ENCODE results near the gene RNU2-1. TPM values are rescaled to one million over a fixed set of nuclear protein-coding genes. Genes with fewer than 3 reads are reported as not detected.
A peak's percentile ranks its signal among the peaks of the same experiment; 100 is the strongest.

Gene RNU2-1
- total RNA-seq, 2 experiments from 2014 or later = 5,509 to 5,687 TPM

DNA sequence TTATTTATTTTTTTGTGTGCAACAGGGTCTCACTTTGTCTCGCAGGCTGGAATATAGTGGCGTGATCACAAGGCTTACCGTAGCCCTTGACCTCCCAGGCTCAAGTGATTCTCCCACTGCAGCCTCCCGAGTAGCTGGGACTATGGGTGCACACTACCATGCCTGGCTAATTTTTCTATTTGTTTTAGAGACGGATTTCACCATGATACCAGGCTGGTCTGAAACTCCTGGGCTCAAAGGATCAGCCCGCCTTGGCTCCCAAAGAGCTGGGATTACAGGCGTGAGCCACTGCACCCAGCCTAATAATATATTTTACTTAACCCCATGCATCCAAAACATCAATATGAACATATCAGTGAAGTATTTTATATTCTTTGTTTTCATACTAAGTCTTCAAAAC is 7.4 kb downstream of the RNU2-1 start:
- H3K9me3 Mint-ChIP-seq = no peaks in the 10 kb centered on the region
- peaks cover 9% of the 10 kb centered on the region for H3K36me3 Mint-ChIP-seq
- H3K4me1 Mint-ChIP-seq (ENCODE audit: low read depth) = peaks cover under 1% of the 10 kb centered on the region
- CTCF ChIA-PET = no interaction called here
- POLR2A ChIA-PET = interaction anchor here (1.3 kb wide), 1 partner anchor 89 kb away, joined by 4 read pairs; no protein-coding TSS in a partner anchor
- no peak overlapping the region for H3K27ac Mint-ChIP-seq
- no peaks in the 10 kb centered on the region for H3K27me3 Mint-ChIP-seq
- intact Hi-C loops (cut with micrococcal nuclease) = no loop called here
- DNase-seq = no peak
- H3K4me3 Mint-ChIP-seq = no peak overlapping the region

DNA sequence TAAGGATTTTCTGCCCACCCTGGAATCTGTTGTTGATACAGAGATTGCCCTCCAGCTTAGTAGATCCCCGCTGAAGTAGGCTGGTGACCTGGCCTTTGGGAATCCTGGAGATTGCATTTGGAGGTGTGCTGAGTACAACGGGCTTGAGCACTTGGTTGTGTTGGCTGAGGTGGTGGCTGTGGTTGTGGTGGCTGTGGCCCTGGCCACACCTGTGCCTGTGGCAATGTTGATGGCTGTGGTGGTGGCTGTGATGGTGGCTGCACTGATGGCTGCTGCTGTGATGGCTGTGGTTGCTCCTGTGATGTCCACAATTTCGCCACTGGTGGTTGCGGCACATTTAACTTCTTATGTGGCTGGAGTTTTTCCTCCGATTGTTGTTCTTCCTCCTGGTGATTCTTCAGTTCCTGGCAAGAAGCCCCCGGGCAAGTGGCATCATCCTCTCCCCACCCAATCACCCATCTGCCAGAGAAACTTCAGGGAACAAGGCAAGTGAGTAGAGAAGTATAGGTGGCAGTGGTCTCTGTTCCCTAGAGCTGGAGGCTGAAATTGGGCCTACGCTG is 9.6 kb downstream of the RNU2-1 start:
- no peak overlapping the region for H3K27ac Mint-ChIP-seq
- POLR2A ChIA-PET = interaction anchor here (1.1 kb wide), 1 partner anchor 13 kb away, joined by 3 read pairs; the partner anchor contains the start of gene TMEM106A
- peaks cover 9% of the 10 kb centered on the region for H3K36me3 Mint-ChIP-seq
- DNase-seq = no peak
- H3K27me3 Mint-ChIP-seq = no peaks in the 10 kb centered on the region
- CTCF ChIA-PET = no interaction called here
- intact Hi-C loops (cut with micrococcal nuclease) = no loop called here
- H3K4me1 Mint-ChIP-seq (ENCODE audit: low read depth) = peaks cover 2% of the 10 kb centered on the region
- H3K4me3 Mint-ChIP-seq = no peak overlapping the region
- no peaks in the 10 kb centered on the region for H3K9me3 Mint-ChIP-seq

DNA sequence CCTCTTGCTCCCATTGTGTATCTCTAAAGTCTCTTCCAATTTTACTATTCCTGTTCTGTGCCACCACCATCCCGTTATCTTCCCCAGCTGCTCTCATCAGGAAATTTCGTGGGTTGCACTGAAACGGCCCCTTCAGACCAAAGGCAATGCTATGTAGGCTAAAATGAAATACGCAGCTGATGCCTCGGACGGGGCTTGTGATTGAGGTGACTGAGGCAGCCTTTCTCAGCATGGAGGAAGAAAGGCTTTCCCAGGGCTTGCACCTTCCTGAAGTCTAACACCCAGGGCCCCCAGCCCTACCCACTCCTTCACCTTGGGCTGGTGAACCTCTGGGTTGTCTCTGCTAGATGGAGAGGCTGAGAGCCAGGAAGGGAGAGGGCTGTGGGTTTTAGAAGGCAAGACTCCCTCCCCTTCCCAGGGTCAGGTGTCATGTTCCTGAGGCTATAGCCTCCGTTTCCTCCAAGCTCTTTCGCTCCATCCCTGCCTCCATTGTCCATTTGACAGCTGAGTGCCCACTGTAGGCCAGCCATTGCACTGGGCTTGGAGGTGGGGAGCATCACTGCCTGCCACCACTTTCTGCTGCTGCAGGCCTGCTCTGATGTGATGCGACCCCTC is 13.2 kb downstream of the RNU2-1 start:
- ChIA-PET POLR2A (no interaction called here), CTCF (no interaction called here)
- Mint-ChIP-seq H3K4me3 (no peak overlapping the region), H3K27ac (no peak overlapping the region), H3K27me3 (no peaks in the 10 kb centered on the region), H3K4me1 (ENCODE audit: low read depth) (peaks cover 14% of the 10 kb centered on the region), H3K36me3 (peaks cover 16% of the 10 kb centered on the region), H3K9me3 (no peaks in the 10 kb centered on the region)
- intact Hi-C loops (cut with micrococcal nuclease) = no loop called here
- DNase-seq = no peak

- H3K27ac Mint-ChIP-seq = no peak overlapping the region
- no peaks in the 10 kb centered on the region for H3K27me3 Mint-ChIP-seq
- H3K4me3 Mint-ChIP-seq = no peak overlapping the region
- ChIA-PET POLR2A (interaction anchor here (0.5 to 1.3 kb wide), 3 partner anchors 53 to 1356 kb away, joined by 3 to 4 read pairs (median 3); no protein-coding TSS in a partner anchor), CTCF (no interaction called here)
- H3K9me3 Mint-ChIP-seq = no peaks in the 10 kb centered on the region
- peaks cover 14% of the 10 kb centered on the region for H3K4me1 Mint-ChIP-seq (ENCODE audit: low read depth)
- peaks cover 20% of the 10 kb centered on the region for H3K36me3 Mint-ChIP-seq
- DNase-seq = no peak
- intact Hi-C loops (cut with micrococcal nuclease) = loop anchor here (10.0 kb wide), 1 partner anchor 265 kb away; the partner anchor contains the start of gene DHX8
These were observed 13.9 kb downstream of the RNU2-1 start for GRCh38 chr17:43219746-43220380.

- intact Hi-C loops (cut with micrococcal nuclease) = loop anchor here (10.0 kb wide), 1 partner anchor 266 kb away; the partner anchor contains the start of gene DHX8
- POLR2A ChIA-PET = interaction anchor here (1.3 kb wide), 1 partner anchor 96 kb away, joined by 3 read pairs; no protein-coding TSS in a partner anchor
These were observed 14.8 kb downstream of the RNU2-1 start for GRCh38 chr17:43219001-43219400.

DNA sequence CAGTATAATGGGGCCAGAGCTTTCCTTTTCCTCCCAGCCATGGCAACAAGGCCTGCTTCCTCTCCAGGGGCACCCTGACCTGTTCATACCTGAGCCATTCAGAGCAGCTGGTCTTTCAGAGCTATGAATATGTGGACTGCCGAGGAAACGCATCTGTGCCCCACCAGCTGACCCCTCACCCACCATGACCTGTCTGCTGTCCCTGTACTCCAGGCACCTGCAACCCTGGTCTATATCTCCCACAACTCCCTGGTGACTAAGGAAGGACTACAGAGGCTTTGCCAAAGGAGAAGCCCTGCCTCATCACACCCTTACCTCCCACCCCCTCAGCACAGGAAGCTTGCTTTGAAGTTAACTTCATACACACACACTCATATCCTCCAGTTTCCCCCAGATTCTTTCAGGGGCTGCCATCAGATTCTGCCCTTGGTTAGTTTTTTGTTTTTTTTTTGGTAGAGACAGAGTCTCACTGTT is 16.1 kb downstream of the RNU2-1 start:
- Mint-ChIP-seq H3K27me3 (no peaks in the 10 kb centered on the region), H3K9me3 (no peaks in the 10 kb centered on the region), H3K4me1 (ENCODE audit: low read depth) (peaks cover 27% of the 10 kb centered on the region), H3K4me3 (no peak overlapping the region), H3K27ac (peak overlapping the region; percentile 76), H3K36me3 (peaks cover 18% of the 10 kb centered on the region)
- intact Hi-C loops (cut with micrococcal nuclease) = loop anchor here (10.0 kb wide), 1 partner anchor 267 kb away; the partner anchor contains the start of gene DHX8
- ChIA-PET CTCF (interaction anchor here (0.6 kb wide), 1 partner anchor 97 kb away, joined by 3 read pairs; no protein-coding TSS in a partner anchor), POLR2A (interaction anchor here (2.6 kb wide), 1 partner anchor 99 kb away, joined by 20 read pairs; no protein-coding TSS in a partner anchor)
- DNase-seq = peak; percentile 33

More at GRCh38 chr17:43219001-43219400, 14.8 kb downstream of the RNU2-1 start:
- Mint-ChIP-seq H3K36me3 (peaks cover 14% of the 10 kb centered on the region), H3K4me1 (ENCODE audit: low read depth) (peaks cover 14% of the 10 kb centered on the region), H3K9me3 (no peaks in the 10 kb centered on the region), H3K27ac (no peak overlapping the region), H3K27me3 (no peaks in the 10 kb centered on the region), H3K4me3 (no peak overlapping the region)
- DNase-seq = no peak
- CTCF ChIA-PET = no interaction called here

DNA sequence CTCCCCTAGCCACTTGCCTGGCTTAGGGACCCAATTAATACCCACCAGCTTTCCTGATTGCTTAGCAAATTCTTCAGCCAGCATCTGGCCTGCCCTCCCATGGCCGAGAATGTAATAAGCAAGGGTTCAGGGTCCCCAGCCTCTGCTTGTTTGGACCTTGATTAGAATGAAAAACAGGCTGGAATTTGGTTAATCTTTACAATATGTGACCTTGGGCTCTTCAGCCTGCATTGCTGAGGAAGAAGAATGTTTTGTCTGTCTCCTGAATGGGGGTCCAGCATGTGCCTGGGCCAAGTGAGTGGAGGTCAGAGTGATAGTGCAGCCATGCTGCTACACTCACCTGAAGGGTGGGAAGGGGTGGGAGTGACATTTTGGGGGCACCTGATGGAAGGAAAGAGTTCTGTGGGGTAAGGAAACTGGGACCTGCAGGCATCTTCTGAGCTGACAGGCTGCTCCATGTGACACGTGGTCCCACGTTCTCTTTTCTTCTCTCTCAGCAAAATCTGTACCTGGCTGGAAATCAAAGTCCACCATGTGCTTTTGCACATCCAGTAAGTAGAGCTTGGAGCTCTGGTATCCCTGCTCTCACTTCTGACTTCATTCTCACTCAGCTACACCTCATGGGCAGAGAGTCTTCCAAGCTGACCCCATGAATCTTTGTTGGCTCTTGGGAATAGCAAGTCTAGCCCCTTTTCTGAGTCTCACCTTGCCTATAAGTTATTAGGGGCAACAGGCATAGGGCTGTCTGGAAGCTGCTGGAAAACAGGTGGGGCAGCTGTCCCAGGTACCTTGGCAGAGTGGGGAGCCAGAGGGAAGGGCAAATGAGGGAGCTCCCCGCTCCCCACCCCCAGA is 16.8 kb downstream of the RNU2-1 start:
- no peak overlapping the region for H3K27ac Mint-ChIP-seq
- H3K4me3 Mint-ChIP-seq = no peak overlapping the region
- no peaks in the 10 kb centered on the region for H3K9me3 Mint-ChIP-seq
- ChIA-PET CTCF (interaction anchor here (0.6 to 0.9 kb wide), 3 partner anchors 68 to 119 kb away, joined by 3 read pairs; no protein-coding TSS in a partner anchor), POLR2A (interaction anchor here (2.6 kb wide), 1 partner anchor 99 kb away, joined by 20 read pairs; no protein-coding TSS in a partner anchor)
- peaks cover 20% of the 10 kb centered on the region for H3K36me3 Mint-ChIP-seq
- DNase-seq = no peak
- intact Hi-C loops (cut with micrococcal nuclease) = loop anchor here (10.0 kb wide), 1 partner anchor 268 kb away; the partner anchor contains the start of gene DHX8
- H3K27me3 Mint-ChIP-seq = no peaks in the 10 kb centered on the region
- H3K4me1 Mint-ChIP-seq (ENCODE audit: low read depth) = peaks cover 34% of the 10 kb centered on the region

- intact Hi-C loops (cut with micrococcal nuclease) = loop anchor here (10.0 kb wide), 1 partner anchor 268 kb away; the partner anchor contains the start of gene DHX8
- Mint-ChIP-seq H3K27ac (no peak overlapping the region), H3K4me3 (no peak overlapping the region), H3K36me3 (peaks cover 20% of the 10 kb centered on the region), H3K9me3 (no peaks in the 10 kb centered on the region), H3K27me3 (no peaks in the 10 kb centered on the region), H3K4me1 (ENCODE audit: low read depth) (peaks cover 34% of the 10 kb centered on the region)
- DNase-seq = no peak
- ChIA-PET POLR2A (interaction anchor here (2.6 kb wide), 1 partner anchor 100 kb away, joined by 20 read pairs; no protein-coding TSS in a partner anchor), CTCF (interaction anchor here (0.6 to 0.9 kb wide), 3 partner anchors 68 to 119 kb away, joined by 3 to 4 read pairs (median 3); no protein-coding TSS in a partner anchor)
These were observed 17.4 kb downstream of the RNU2-1 start for GRCh38 chr17:43216369-43216761.

DNA sequence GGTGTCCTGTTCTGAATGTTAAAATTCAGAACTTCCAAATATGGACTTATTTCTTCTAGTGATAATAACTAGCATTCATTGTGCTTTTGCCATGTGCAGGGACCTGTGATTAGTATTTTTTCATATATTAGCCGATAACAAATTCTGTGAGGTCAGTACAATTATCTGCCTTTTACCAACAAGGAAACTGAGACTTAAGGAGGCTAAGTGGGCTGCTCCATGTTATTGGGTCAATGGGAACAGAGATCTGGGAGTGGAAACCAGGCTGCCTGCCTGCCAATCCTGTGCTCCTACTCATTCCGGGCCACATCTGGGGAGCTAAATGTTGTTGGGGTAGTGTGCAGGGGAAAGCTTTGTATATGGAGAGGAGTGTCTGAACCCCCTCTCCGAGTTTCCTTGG is 18.4 kb downstream of the RNU2-1 start:
- H3K27ac Mint-ChIP-seq = no peak overlapping the region
- H3K9me3 Mint-ChIP-seq = no peaks in the 10 kb centered on the region
- no peak for DNase-seq
- ChIA-PET POLR2A (no interaction called here), CTCF (no interaction called here)
- no peak overlapping the region for H3K4me3 Mint-ChIP-seq
- no peaks in the 10 kb centered on the region for H3K27me3 Mint-ChIP-seq
- peaks cover 20% of the 10 kb centered on the region for H3K36me3 Mint-ChIP-seq
- peaks cover 39% of the 10 kb centered on the region for H3K4me1 Mint-ChIP-seq (ENCODE audit: low read depth)
- intact Hi-C loops (cut with micrococcal nuclease) = loop anchor here (10.0 kb wide), 1 partner anchor 269 kb away; the partner anchor contains the start of gene DHX8

DNA sequence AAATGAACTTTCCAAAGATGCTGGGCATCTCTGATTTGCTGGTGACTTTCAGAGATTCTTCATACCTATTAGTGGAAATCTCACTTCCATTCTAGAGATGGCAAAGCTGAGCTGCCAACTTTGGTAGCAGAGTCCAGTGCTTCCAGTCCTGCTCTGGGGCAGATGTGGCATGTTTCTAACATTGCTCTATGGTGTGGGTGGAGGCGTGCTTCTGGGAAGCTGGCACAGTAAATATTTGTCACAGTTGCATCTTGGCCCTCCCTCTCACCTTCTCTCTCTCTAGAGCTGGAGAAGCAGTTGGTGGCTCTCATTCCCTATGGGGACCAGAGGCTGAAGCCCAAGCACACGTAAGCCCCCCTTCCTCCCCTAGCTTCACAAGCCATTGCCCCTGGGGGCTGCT is 20.2 kb downstream of the RNU2-1 start:
- no peaks in the 10 kb centered on the region for H3K9me3 Mint-ChIP-seq
- intact Hi-C loops (cut with micrococcal nuclease) = loop anchor here (5.0 to 10.0 kb wide), 2 partner anchors 191 to 271 kb away; partner anchors contain the start of genes DHX8 and VAT1

More for the DNA sequence above, 20.2 kb downstream of the RNU2-1 start:
- Mint-ChIP-seq H3K27ac (no peak overlapping the region), H3K27me3 (no peaks in the 10 kb centered on the region), H3K36me3 (peaks cover 24% of the 10 kb centered on the region), H3K4me3 (peak overlapping the region; percentile 88), H3K4me1 (ENCODE audit: low read depth) (peaks cover 39% of the 10 kb centered on the region)
- DNase-seq = no peak
- POLR2A ChIA-PET = interaction anchor here (0.9 to 4.5 kb wide), 2 partner anchors 42 to 102 kb away, joined by 3 to 64 read pairs; no protein-coding TSS in a partner anchor
- CTCF ChIA-PET = interaction anchor here (1.1 kb wide), 1 partner anchor 191 kb away, joined by 3 read pairs; the partner anchor contains the start of gene VAT1
